HCT116 (cell line): ENCODE data around the gene CELF1. TPM values are rescaled to one million over a fixed set of nuclear protein-coding genes. Genes with fewer than 3 reads are reported as not detected.

ENCODE experiments used
- ATAC-seq: fragments of 200-7000 bp; cut with Tn5 transposase; 2 replicates; pipeline ENCODE4 v1.9.1; 2020; ENCODE audit warnings: mild to moderate bottlenecking, moderate library complexity
- BruUV-seq: library from RNA; stranded (reverse); fragments of 400-500 nt; replicated peaks from 2 replicates; lab custom pipeline; 2021; lab: Mats Ljungman, UMichigan
- CTCF ChIA-PET: fragments of 300-600 bp; sonication (Branson Sonifier 250); formaldehyde crosslinking; loops from one replicate; lab custom pipeline; 2021; ENCODE audit warnings: antibody characterized with exemption; lab: Charles Lee
- POLR2A ChIA-PET: fragments of 300-600, 350-600 bp; sonication (Branson Sonifier 250); formaldehyde crosslinking; loops from one replicate; lab custom pipeline; 2021; ENCODE audit warnings: antibody characterized with exemption; lab: Charles Lee
- RAD21 ChIA-PET, 2 experiments: fragments of 300-600 bp; sonication (Branson Sonifier 250); formaldehyde crosslinking; loops; one replicate each; lab custom pipeline; 2023; ENCODE audit warnings: low total read pairs in 2 of 2; ENCODE audit not compliant: uncharacterized antibody in 2 of 2, unreplicated experiment in 2 of 2, low non-redundant PET in 1 of 2; lab: Charles Lee
- DNase-seq: peaks from one replicate; pipeline ENCODE4 v3.0.0-alpha.2; 2010; ENCODE audit warnings: low read depth, low spot score
- H2AFZ ChIP-seq: fragments of 200-600 bp; shearing (Covaris generic), sonication (generic); 2 replicates; pipeline ENCODE4 v1.6.1; 2017; ENCODE audit warnings: low read depth, mixed run types, mixed read lengths, antibody characterized with exemption, low read length; ENCODE audit not compliant: poor library complexity, severe bottlenecking
- H3K27ac ChIP-seq: 2 replicates; pipeline ENCODE4 v1.5.1; 2012; ENCODE audit warnings: low read depth, low read length
- H3K27me3 ChIP-seq: fragments of 200-600 bp; sonication (generic); 2 replicates; pipeline ENCODE4 v1.6.1; 2016; ENCODE audit warnings: mixed run types, low read length, mixed read lengths; ENCODE audit not compliant: insufficient read depth
- H3K36me3 ChIP-seq, 2 experiments: fragments of 200-500 bp in 1 of 2; fragments of 200-600 bp in 1 of 2; sonication (Bioruptor generic) in 1 of 2; sonication (generic) in 1 of 2; 2 replicates each; pipeline versions ENCODE4 v1.5.1 to v1.6.1; 2014 to 2016; ENCODE audit warnings: low read length in 2 of 2, inconsistent platforms in 1 of 2, mixed read lengths in 1 of 2, mixed run types in 1 of 2; ENCODE audit not compliant: insufficient read depth in 2 of 2, control insufficient read depth in 1 of 2
- H3K4me1 ChIP-seq, 2 experiments: fragments of 200-600 bp in 1 of 2; sonication (generic) in 1 of 2; 2 replicates each; pipeline versions ENCODE4 v1.5.1 to v1.6.1; 2012 to 2017; ENCODE audit warnings: low read length in 2 of 2, inconsistent platforms in 1 of 2, mild to moderate bottlenecking in 1 of 2, mixed read lengths in 1 of 2, mixed run types in 1 of 2, moderate library complexity in 1 of 2; ENCODE audit not compliant: insufficient read depth in 2 of 2, control insufficient read depth in 1 of 2
- H3K4me2 ChIP-seq: fragments of 200-600 bp; sonication (generic); 2 replicates; pipeline ENCODE4 v1.6.1; 2017; ENCODE audit warnings: mixed run types, low read length, mixed read lengths
- H3K4me3 ChIP-seq, 2 experiments: fragments of 200-600 bp in 1 of 2; sonication (generic) in 1 of 2; replicated peaks in 1 of 2; 2 replicates each; pipeline ENCODE4 v1.5.1; 2011 to 2016; ENCODE audit warnings: low read length in 2 of 2, control low read depth in 1 of 2, low read depth in 1 of 2, mild to moderate bottlenecking in 1 of 2, mixed read lengths in 1 of 2, mixed run types in 1 of 2
- H3K79me2 ChIP-seq: fragments of 200-600 bp; sonication (generic); 2 replicates; pipeline ENCODE4 v1.6.1; 2017; ENCODE audit warnings: mild to moderate bottlenecking, mixed run types, low read length, moderate library complexity, mixed read lengths; ENCODE audit not compliant: insufficient read depth
- H3K9ac ChIP-seq: fragments of 200-600 bp; sonication (generic); 2 replicates; pipeline ENCODE4 v1.6.1; 2016; ENCODE audit warnings: low read length, mixed read lengths
- H3K9me2 ChIP-seq: fragments of 200-600 bp; sonication (generic), shearing (Covaris generic); 2 replicates; pipeline ENCODE4 v1.6.1; 2017; ENCODE audit warnings: mixed run types, mild to moderate bottlenecking, moderate library complexity; ENCODE audit not compliant: insufficient read depth
- H3K9me3 ChIP-seq, 2 experiments: fragments of 200-500 bp in 1 of 2; fragments of 200-600 bp in 1 of 2; sonication (Bioruptor generic) in 1 of 2; sonication (generic) in 1 of 2; 2 replicates each; pipeline ENCODE4 v1.6.1; 2014 to 2017; ENCODE audit warnings: low read length in 2 of 2, mixed read lengths in 2 of 2, inconsistent platforms in 1 of 2, low read depth in 1 of 2, mild to moderate bottlenecking in 1 of 2, mixed run types in 1 of 2, moderate library complexity in 1 of 2; ENCODE audit not compliant: control insufficient read depth in 1 of 2, insufficient read depth in 1 of 2
- H4K20me1 ChIP-seq: fragments of 200-600 bp; sonication (generic), shearing (Covaris generic); 2 replicates; pipeline ENCODE4 v1.6.1; 2017; ENCODE audit warnings: mixed run types, mild to moderate bottlenecking, moderate library complexity; ENCODE audit not compliant: insufficient read depth
- EGR1 ChIP-seq: IDR thresholded peaks from 2 replicates; pipeline ENCODE4 v1.6.1; 2012; ENCODE audit warnings: low read depth
- ELF1 ChIP-seq: IDR thresholded peaks from 2 replicates; pipeline ENCODE4 v1.6.1; 2012; ENCODE audit warnings: low read depth, borderline replicate concordance
- EZH2phosphoT487 ChIP-seq: fragments of 200-600 bp; IDR thresholded peaks from 2 replicates; pipeline ENCODE4 v1.6.1; 2018; ENCODE audit warnings: antibody characterized with exemption, borderline replicate concordance
- FOSL1 ChIP-seq: IDR thresholded peaks from 2 replicates; pipeline ENCODE4 v1.6.1; 2012; ENCODE audit warnings: low read depth
- JUND ChIP-seq: IDR thresholded peaks from 2 replicates; pipeline ENCODE4 v1.6.1; 2012
- POLR2A ChIP-seq: IDR thresholded peaks from 2 replicates; pipeline ENCODE4 v1.7.0; 2011; ENCODE audit warnings: borderline replicate concordance; ENCODE audit not compliant: insufficient read depth, insufficient read length; ENCODE audit errors: extremely low read depth
- POLR2AphosphoS5 ChIP-seq: IDR thresholded peaks from 2 replicates; pipeline ENCODE4 v1.6.1; 2011; ENCODE audit warnings: mild to moderate bottlenecking, low read depth, low read length, moderate library complexity
- RAD21 ChIP-seq: IDR thresholded peaks from 2 replicates; pipeline ENCODE4 v1.6.1; 2012; ENCODE audit warnings: low read depth, mild to moderate bottlenecking
- SIN3A ChIP-seq: IDR thresholded peaks from 2 replicates; pipeline ENCODE4 v1.6.1; 2012; ENCODE audit warnings: low read depth
- SP1 ChIP-seq: IDR thresholded peaks from 2 replicates; pipeline ENCODE4 v1.6.1; 2012; ENCODE audit warnings: low read depth
- SRF ChIP-seq: IDR thresholded peaks from 2 replicates; pipeline ENCODE4 v1.6.1; 2012; ENCODE audit warnings: low read depth
- TCF7L2 ChIP-seq: IDR thresholded peaks from 2 replicates; pipeline ENCODE4 v1.7.0; 2011; ENCODE audit warnings: borderline replicate concordance, inconsistent platforms; ENCODE audit not compliant: insufficient read depth, insufficient read length; ENCODE audit errors: extremely low read depth
- YY1 ChIP-seq: IDR thresholded peaks from 2 replicates; pipeline ENCODE4 v1.6.1; 2011; ENCODE audit warnings: low read length, low read depth, moderate library complexity, mild to moderate bottlenecking; ENCODE audit not compliant: insufficient replicate concordance; ENCODE audit errors: extremely low read depth
- ZFX ChIP-seq: fragments of 450-650 bp; IDR thresholded peaks from 2 replicates; pipeline ENCODE4 v1.6.1; 2017
- intact Hi-C: fragments of 100-400 bp; cut with micrococcal nuclease; formaldehyde crosslinking; loops from 2 replicates; pipeline ENCODE4 v1.10.0; 2022
- total RNA-seq: library from RNA; stranded (reverse); gene quantifications from one replicate; pipeline ENCODE4 v1.2.1, GENCODE V29; 2021; ENCODE audit not compliant: unreplicated experiment
- TF ChIP-seq, protein P1 (sequence below): IDR thresholded peaks from 2 replicates; pipeline ENCODE4 v1.6.1; 2012; ENCODE audit warnings: low read depth
- TF ChIP-seq, protein P2 (sequence below): IDR thresholded peaks from 2 replicates; pipeline ENCODE4 v1.6.1; 2011; ENCODE audit warnings: mild to moderate bottlenecking, low read length, moderate library complexity; ENCODE audit not compliant: insufficient replicate concordance; ENCODE audit errors: extremely low read depth
- TF ChIP-seq, protein P3 (sequence below): IDR thresholded peaks from 2 replicates; pipeline ENCODE4 v1.6.1; 2012

The CELF1 gene
- total RNA-seq, 1 experiment from 2014 or later: 133 TPM

DNA sequence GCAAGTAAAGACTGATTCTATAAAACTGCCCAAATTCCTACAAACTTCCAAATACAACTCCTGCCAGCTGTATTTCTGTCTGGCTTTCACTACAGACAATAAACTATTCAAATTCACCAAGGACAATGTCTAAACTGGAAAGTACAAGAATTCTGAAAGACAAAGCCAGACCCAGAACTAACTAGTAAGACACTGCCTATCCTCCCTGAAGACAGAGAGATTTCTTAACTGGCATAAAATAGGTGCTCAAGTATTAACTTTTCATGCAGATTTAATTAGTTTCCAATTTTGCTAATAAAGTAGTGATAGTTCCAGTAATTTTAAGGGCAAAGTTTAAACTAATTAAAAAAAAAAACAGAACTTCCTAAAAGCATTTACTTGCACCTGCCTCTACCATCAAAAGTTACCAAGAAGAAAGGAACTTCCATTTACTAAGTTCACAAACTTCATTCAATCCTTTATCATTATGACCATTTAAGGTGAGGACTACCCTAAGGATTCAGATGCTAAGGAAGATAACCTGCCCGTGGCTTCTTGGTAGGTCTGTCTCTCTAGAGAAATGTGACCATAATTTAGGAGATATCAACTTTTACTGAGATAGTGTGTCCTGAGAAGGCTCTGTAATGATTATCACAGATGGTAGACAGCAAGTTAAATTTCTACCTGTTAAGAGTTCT is 45.2 kb downstream of the CELF1 start:
- ChIA-PET RAD21 (no interaction called here), POLR2A (no interaction called here), CTCF (no interaction called here)
- Histone ChIP-seq H3K4me1 (peaks cover 25 to 36% of the 10 kb centered on the region in 2 experiments), H3K9me3 (no peaks in the 10 kb centered on the region), H3K9me2 (no peaks in the 10 kb centered on the region), H4K20me1 (peaks cover 18% of the 10 kb centered on the region), H3K4me3 (no peak overlapping the region), H3K79me2 (peaks cover 100% of the 10 kb centered on the region), H3K27ac (no peak overlapping the region), H3K9ac (no peak overlapping the region), H2AFZ (no peak overlapping the region), H3K36me3 (no peaks in the 10 kb centered on the region), H3K4me2 (no peak overlapping the region), H3K27me3 (no peaks in the 10 kb centered on the region)
- DNase-seq (no peak), ATAC-seq (no peak)
- intact Hi-C loops: no loop called here
- BruUV-seq: no TSS peak
- TF ChIP-seq POLR2A (no peak), TCF7L2 (no peak), JUND (no peak), SIN3A (no peak), ZFX (no peak), SP1 (no peak), POLR2AphosphoS5 (no peak), FOSL1 (no peak), YY1 (no peak), EGR1 (no peak), SRF (no peak), RAD21 (no peak), ELF1 (no peak), EZH2phosphoT487 (no peak)
- TF ChIP-seq, protein P1, sequence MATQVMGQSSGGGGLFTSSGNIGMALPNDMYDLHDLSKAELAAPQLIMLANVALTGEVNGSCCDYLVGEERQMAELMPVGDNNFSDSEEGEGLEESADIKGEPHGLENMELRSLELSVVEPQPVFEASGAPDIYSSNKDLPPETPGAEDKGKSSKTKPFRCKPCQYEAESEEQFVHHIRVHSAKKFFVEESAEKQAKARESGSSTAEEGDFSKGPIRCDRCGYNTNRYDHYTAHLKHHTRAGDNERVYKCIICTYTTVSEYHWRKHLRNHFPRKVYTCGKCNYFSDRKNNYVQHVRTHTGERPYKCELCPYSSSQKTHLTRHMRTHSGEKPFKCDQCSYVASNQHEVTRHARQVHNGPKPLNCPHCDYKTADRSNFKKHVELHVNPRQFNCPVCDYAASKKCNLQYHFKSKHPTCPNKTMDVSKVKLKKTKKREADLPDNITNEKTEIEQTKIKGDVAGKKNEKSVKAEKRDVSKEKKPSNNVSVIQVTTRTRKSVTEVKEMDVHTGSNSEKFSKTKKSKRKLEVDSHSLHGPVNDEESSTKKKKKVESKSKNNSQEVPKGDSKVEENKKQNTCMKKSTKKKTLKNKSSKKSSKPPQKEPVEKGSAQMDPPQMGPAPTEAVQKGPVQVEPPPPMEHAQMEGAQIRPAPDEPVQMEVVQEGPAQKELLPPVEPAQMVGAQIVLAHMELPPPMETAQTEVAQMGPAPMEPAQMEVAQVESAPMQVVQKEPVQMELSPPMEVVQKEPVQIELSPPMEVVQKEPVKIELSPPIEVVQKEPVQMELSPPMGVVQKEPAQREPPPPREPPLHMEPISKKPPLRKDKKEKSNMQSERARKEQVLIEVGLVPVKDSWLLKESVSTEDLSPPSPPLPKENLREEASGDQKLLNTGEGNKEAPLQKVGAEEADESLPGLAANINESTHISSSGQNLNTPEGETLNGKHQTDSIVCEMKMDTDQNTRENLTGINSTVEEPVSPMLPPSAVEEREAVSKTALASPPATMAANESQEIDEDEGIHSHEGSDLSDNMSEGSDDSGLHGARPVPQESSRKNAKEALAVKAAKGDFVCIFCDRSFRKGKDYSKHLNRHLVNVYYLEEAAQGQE: no peak
- TF ChIP-seq, protein P2, sequence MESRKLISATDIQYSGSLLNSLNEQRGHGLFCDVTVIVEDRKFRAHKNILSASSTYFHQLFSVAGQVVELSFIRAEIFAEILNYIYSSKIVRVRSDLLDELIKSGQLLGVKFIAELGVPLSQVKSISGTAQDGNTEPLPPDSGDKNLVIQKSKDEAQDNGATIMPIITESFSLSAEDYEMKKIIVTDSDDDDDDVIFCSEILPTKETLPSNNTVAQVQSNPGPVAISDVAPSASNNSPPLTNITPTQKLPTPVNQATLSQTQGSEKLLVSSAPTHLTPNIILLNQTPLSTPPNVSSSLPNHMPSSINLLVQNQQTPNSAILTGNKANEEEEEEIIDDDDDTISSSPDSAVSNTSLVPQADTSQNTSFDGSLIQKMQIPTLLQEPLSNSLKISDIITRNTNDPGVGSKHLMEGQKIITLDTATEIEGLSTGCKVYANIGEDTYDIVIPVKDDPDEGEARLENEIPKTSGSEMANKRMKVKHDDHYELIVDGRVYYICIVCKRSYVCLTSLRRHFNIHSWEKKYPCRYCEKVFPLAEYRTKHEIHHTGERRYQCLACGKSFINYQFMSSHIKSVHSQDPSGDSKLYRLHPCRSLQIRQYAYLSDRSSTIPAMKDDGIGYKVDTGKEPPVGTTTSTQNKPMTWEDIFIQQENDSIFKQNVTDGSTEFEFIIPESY: no peak
- TF ChIP-seq, protein P3, sequence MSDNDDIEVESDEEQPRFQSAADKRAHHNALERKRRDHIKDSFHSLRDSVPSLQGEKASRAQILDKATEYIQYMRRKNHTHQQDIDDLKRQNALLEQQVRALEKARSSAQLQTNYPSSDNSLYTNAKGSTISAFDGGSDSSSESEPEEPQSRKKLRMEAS: no peak
